ENCODE data around the gene ARHGAP28. TPM values are rescaled to one million over a fixed set of nuclear protein-coding genes. Genes with fewer than 3 reads are reported as not detected.

ARHGAP28 gene
- total RNA-seq, 1 experiment from 2014 or later: 9.2 TPM

DNA sequence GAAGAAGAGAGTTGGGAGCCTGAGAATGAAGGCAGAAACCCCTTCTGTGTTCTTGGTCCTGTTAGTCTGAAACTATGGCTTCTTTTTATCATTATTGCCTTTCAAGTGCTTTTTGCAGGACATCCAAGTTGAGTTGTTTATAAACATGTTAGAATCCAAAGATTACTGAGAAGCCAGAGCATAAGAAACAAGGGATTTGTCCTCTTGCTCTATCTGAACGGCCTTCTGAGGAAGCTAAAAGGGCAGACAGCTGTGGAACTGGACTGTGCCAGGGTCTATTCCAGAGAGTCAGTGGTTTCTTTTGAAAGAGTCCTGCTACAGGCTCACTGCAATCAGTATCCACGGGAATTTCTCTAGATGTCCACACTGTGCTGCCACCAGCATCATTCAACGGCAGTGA is 86.6 kb downstream of the ARHGAP28 start:
- Histone ChIP-seq H3K18ac (ENCODE audit: insufficient read length, low read depth, low read length) (no peak overlapping the region), H2AFZ (ENCODE audit: low read length) (no peak overlapping the region), H2BK5ac (ENCODE audit: insufficient read length, low read length) (no peak overlapping the region), H2BK20ac (ENCODE audit: low read depth, low read length, poor library complexity, severe bottlenecking) (no peak overlapping the region), H3K23ac (ENCODE audit: insufficient read length, low read depth, low read length) (no peak overlapping the region), H3K4ac (ENCODE audit: low read depth, low read length) (no peak overlapping the region), H4K20me1 (ENCODE audit: control insufficient read depth, insufficient read depth, insufficient read length) (no peaks in the 10 kb centered on the region), H3K79me2 (ENCODE audit: insufficient read depth, low read length) (no peaks in the 10 kb centered on the region), H2AK5ac (ENCODE audit: insufficient read length, low read length) (no peak overlapping the region), H3K14ac (ENCODE audit: insufficient read depth, low read length) (no peak overlapping the region), H4K5ac (ENCODE audit: insufficient read length, low read depth, low read length) (no peak overlapping the region), H3K9ac (ENCODE audit: extremely low read depth, insufficient read length, low read length) (no peak overlapping the region), H3K23me2 (ENCODE audit: insufficient read length, low read depth, low read length, poor library complexity, severe bottlenecking) (no peaks in the 10 kb centered on the region), H3K27me3 (ENCODE audit: insufficient read depth, low read length) (no peaks in the 10 kb centered on the region), H3K27ac (ENCODE audit: insufficient read length, low read depth, low read length) (no peak overlapping the region), H3K4me2 (ENCODE audit: insufficient read depth, insufficient read length, low read length) (no peak overlapping the region), H2BK12ac (ENCODE audit: insufficient read length, low read depth, low read length) (no peak overlapping the region), H2BK120ac (ENCODE audit: low read depth, low read length, poor library complexity, severe bottlenecking) (no peak overlapping the region), H4K91ac (ENCODE audit: insufficient read length, low read depth, low read length) (no peak overlapping the region), H2BK15ac (ENCODE audit: low read depth, low read length) (no peak overlapping the region), H3K79me1 (ENCODE audit: insufficient read depth, low read depth, low read length, poor library complexity, severe bottlenecking) (no peaks in the 10 kb centered on the region), H3K9me3 (ENCODE audit: control insufficient read depth, low read depth, low read length) (no peaks in the 10 kb centered on the region), H3T11ph (ENCODE audit: low read length) (no peak overlapping the region), H3K56ac (ENCODE audit: insufficient read length, low read depth, low read length) (no peak overlapping the region), H4K8ac (replicated peaks; ENCODE audit: insufficient read length, low read depth, low read length) (no peak overlapping the region), H3K4me1 (ENCODE audit: insufficient read depth, low read length) (no peaks in the 10 kb centered on the region; the same call in 1 of the 2 replicates)
- no peak overlapping the region for H3K27ac Mint-ChIP-seq
- DNase-seq: no peak
- no peaks in the 10 kb centered on the region for H3K27me3 Mint-ChIP-seq (ENCODE audit: low read depth)
- TF ChIP-seq, protein P1, sequence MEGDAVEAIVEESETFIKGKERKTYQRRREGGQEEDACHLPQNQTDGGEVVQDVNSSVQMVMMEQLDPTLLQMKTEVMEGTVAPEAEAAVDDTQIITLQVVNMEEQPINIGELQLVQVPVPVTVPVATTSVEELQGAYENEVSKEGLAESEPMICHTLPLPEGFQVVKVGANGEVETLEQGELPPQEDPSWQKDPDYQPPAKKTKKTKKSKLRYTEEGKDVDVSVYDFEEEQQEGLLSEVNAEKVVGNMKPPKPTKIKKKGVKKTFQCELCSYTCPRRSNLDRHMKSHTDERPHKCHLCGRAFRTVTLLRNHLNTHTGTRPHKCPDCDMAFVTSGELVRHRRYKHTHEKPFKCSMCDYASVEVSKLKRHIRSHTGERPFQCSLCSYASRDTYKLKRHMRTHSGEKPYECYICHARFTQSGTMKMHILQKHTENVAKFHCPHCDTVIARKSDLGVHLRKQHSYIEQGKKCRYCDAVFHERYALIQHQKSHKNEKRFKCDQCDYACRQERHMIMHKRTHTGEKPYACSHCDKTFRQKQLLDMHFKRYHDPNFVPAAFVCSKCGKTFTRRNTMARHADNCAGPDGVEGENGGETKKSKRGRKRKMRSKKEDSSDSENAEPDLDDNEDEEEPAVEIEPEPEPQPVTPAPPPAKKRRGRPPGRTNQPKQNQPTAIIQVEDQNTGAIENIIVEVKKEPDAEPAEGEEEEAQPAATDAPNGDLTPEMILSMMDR (conservative IDR thresholded peaks at IDR 0.05): no peak
- peaks cover 13 to 16% of the 10 kb centered on the region in 2 experiments for H3K4me1 Mint-ChIP-seq
- H3K36me3 Mint-ChIP-seq (ENCODE audit: insufficient read depth in 1 of 3, low read depth in 3 of 3): peaks cover 0 to 5% (median 0%) of the 10 kb centered on the region in 3 experiments; a peak in 2 of 7 replicates
- WGBS (ENCODE audit: extremely low coverage, insufficient read length, low lambda C conversion rate): no CpG with 5 or more reads among the region's 3 CpGs
- no peaks in the 10 kb centered on the region for H3K9me3 Mint-ChIP-seq
- no peak overlapping the region for H3K4me3 Mint-ChIP-seq
